ENCODE data around the gene LILRB1.
A peak's percentile ranks its signal among the peaks of the same experiment; 100 is the strongest.

Gene LILRB1

GRCh38 chr19:54654447-54655321 lies 24.4 kb downstream of the LILRB1 start:
- no peak for TF ChIP-seq TAF1 (IDR thresholded peaks at IDR 0.05; ENCODE audit: borderline replicate concordance, low read depth, low read length)
- TF ChIP-seq POLR2AphosphoS5 (IDR thresholded peaks at IDR 0.05; ENCODE audit: low read depth, low read length): no peak
- TF ChIP-seq POLR2A (IDR thresholded peaks at IDR 0.05; ENCODE audit: low read depth, low read length): no peak
- FAIRE-seq (no peak), DNase-seq (ENCODE audit: insufficient read length) (no peak)

- DNase-seq (ENCODE audit: insufficient read length): no peak
- TF ChIP-seq POLR2A (IDR thresholded peaks at IDR 0.05; ENCODE audit: low read depth, low read length) (no peak), TAF1 (IDR thresholded peaks at IDR 0.05; ENCODE audit: borderline replicate concordance, low read depth, low read length) (no peak), POLR2AphosphoS5 (IDR thresholded peaks at IDR 0.05; ENCODE audit: low read depth, low read length) (no peak)
- FAIRE-seq: no peak
Measured at GRCh38 chr19:54659300-54659699, 29.0 kb downstream of the LILRB1 start.

- TF ChIP-seq TAF1 (IDR thresholded peaks at IDR 0.05; ENCODE audit: borderline replicate concordance, low read depth, low read length) (no peak), POLR2AphosphoS5 (IDR thresholded peaks at IDR 0.05; ENCODE audit: low read depth, low read length) (no peak)
- no peak for FAIRE-seq
- DNase-seq (ENCODE audit: insufficient read length): no peak
Measured at GRCh38 chr19:54660306-54660705, 30.0 kb downstream of the LILRB1 start.

- no peak for TF ChIP-seq POLR2A (IDR thresholded peaks at IDR 0.05; ENCODE audit: low read depth, low read length)
- no peak for TF ChIP-seq POLR2AphosphoS5 (IDR thresholded peaks at IDR 0.05; ENCODE audit: low read depth, low read length)
- no peak for TF ChIP-seq TAF1 (IDR thresholded peaks at IDR 0.05; ENCODE audit: borderline replicate concordance, low read depth, low read length)
- DNase-seq (ENCODE audit: insufficient read length) (no peak), FAIRE-seq (peak; percentile 92)
Measured at GRCh38 chr19:54660964-54661363, 30.7 kb downstream of the LILRB1 start.

GRCh38 chr19:54661846-54662481 lies 31.7 kb downstream of the LILRB1 start:
- peak; percentile 71 for FAIRE-seq
- TF ChIP-seq POLR2AphosphoS5 (IDR thresholded peaks at IDR 0.05; ENCODE audit: low read depth, low read length) (no peak), POLR2A (IDR thresholded peaks at IDR 0.05; ENCODE audit: low read depth, low read length) (no peak), TAF1 (IDR thresholded peaks at IDR 0.05; ENCODE audit: borderline replicate concordance, low read depth, low read length) (no peak)

GRCh38 chr19:54662730-54663129 lies 32.4 kb downstream of the LILRB1 start, which contains the start of gene LILRB4:
Gene LILRB4, plus strand, starts transcription at chr19:54662985. Its CDS starts 49 bp downstream, at chr19:54663034.
- no peak for TF ChIP-seq TAF1 (IDR thresholded peaks at IDR 0.05; ENCODE audit: borderline replicate concordance, low read depth, low read length)
- no peak for TF ChIP-seq POLR2AphosphoS5 (IDR thresholded peaks at IDR 0.05; ENCODE audit: low read depth, low read length)
- FAIRE-seq (peak; percentile 60), DNase-seq (ENCODE audit: insufficient read length) (peak; percentile 46)

More at GRCh38 chr19:54661846-54662481, 31.7 kb downstream of the LILRB1 start:
- no peak for DNase-seq (ENCODE audit: insufficient read length)

GRCh38 chr19:54665530-54665929 lies 35.2 kb downstream of the LILRB1 start:
- TF ChIP-seq TAF1 (IDR thresholded peaks at IDR 0.05; ENCODE audit: borderline replicate concordance, low read depth, low read length) (no peak), POLR2A (IDR thresholded peaks at IDR 0.05; ENCODE audit: low read depth, low read length) (no peak), POLR2AphosphoS5 (IDR thresholded peaks at IDR 0.05; ENCODE audit: low read depth, low read length) (no peak)
- FAIRE-seq (no peak), DNase-seq (ENCODE audit: insufficient read length) (no peak)

GRCh38 chr19:54667217-54667616 lies 36.9 kb downstream of the LILRB1 start:
- FAIRE-seq (no peak), DNase-seq (ENCODE audit: insufficient read length) (no peak)
- TF ChIP-seq TAF1 (IDR thresholded peaks at IDR 0.05; ENCODE audit: borderline replicate concordance, low read depth, low read length) (no peak), POLR2AphosphoS5 (IDR thresholded peaks at IDR 0.05; ENCODE audit: low read depth, low read length) (no peak), POLR2A (IDR thresholded peaks at IDR 0.05; ENCODE audit: low read depth, low read length) (no peak)

- no peak for TF ChIP-seq POLR2AphosphoS5 (IDR thresholded peaks at IDR 0.05; ENCODE audit: low read depth, low read length)
- TF ChIP-seq POLR2A (IDR thresholded peaks at IDR 0.05; ENCODE audit: low read depth, low read length): no peak
- no peak for TF ChIP-seq TAF1 (IDR thresholded peaks at IDR 0.05; ENCODE audit: borderline replicate concordance, low read depth, low read length)
- FAIRE-seq (no peak), DNase-seq (ENCODE audit: insufficient read length) (no peak)
Measured at GRCh38 chr19:54668353-54668752, 38.1 kb downstream of the LILRB1 start.

GRCh38 chr19:54670576-54671357 lies 40.5 kb downstream of the LILRB1 start:
- DNase-seq (ENCODE audit: insufficient read length) (no peak), FAIRE-seq (no peak)
- no peak for TF ChIP-seq TAF1 (IDR thresholded peaks at IDR 0.05; ENCODE audit: borderline replicate concordance, low read depth, low read length)
- TF ChIP-seq POLR2AphosphoS5 (IDR thresholded peaks at IDR 0.05; ENCODE audit: low read depth, low read length): no peak
- no peak for TF ChIP-seq POLR2A (IDR thresholded peaks at IDR 0.05; ENCODE audit: low read depth, low read length)

- FAIRE-seq (no peak), DNase-seq (ENCODE audit: insufficient read length) (no peak)
- TF ChIP-seq TAF1 (IDR thresholded peaks at IDR 0.05; ENCODE audit: borderline replicate concordance, low read depth, low read length) (no peak), POLR2A (IDR thresholded peaks at IDR 0.05; ENCODE audit: low read depth, low read length) (no peak), POLR2AphosphoS5 (IDR thresholded peaks at IDR 0.05; ENCODE audit: low read depth, low read length) (no peak)
Measured at GRCh38 chr19:54673222-54673621, 42.9 kb downstream of the LILRB1 start.
